Rectal smooth muscle tissue (tissue), 1 donor: ENCODE measurements around the gene KCNT2.
A peak's percentile ranks its signal among the peaks of the same experiment; 100 is the strongest.

Experiments
- H3K27ac ChIP-seq: one replicate; pipeline ENCODE4 v1.7.0; 2013; ENCODE audit warnings: low read depth, low read length, inconsistent platforms
- H3K27me3 ChIP-seq: one replicate; pipeline ENCODE4 v1.7.0; 2013; ENCODE audit warnings: low read length; ENCODE audit not compliant: control insufficient read depth, insufficient read depth
- H3K36me3 ChIP-seq: one replicate; pipeline ENCODE4 v1.7.0; 2013; ENCODE audit warnings: low read length; ENCODE audit not compliant: control insufficient read depth, insufficient read depth
- H3K4me1 ChIP-seq: one replicate; pipeline ENCODE4 v1.7.0; 2013; ENCODE audit warnings: low read length; ENCODE audit not compliant: control insufficient read depth, insufficient read depth
- H3K4me3 ChIP-seq: one replicate; pipeline ENCODE4 v1.7.0; 2013; ENCODE audit warnings: low read length
- H3K9ac ChIP-seq: one replicate; pipeline ENCODE4 v1.7.0; 2013; ENCODE audit warnings: low read length

The KCNT2 gene

DNA sequence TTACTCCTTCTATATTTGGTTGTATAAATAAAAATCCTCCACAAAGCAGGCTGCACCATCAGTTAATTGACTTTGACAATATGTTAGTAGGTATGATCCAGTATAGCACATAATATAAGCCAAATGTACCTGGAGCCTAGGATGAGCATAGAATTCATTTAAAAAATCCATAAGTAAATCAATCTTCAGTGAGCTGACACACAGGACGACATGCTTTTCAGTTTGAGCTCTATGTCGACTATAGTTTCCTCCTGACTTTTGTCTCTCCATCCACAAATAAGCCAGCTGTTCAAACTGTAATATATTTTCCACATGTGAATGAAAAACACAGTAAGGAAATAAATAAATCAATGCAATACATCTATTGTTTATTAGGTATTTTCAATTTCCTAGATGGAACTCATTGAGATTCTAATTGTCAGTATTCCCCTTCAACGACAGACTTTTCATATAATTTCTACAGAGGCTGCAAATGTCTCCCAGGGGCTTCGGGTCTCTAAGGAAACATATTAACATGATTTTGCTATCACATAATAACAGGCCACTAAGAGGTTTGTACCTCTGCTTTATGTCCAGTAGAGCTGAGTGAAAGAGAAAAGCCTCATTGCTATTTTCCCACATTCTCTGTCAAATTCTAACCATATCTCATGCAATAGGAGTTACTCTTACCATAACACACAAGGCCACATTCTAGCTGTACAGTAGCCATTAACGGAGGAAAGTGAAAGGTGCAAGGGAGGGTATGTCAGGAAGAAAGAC is 180.1 kb downstream of the KCNT2 start:
- no peaks in the 10 kb centered on the region for H3K36me3 ChIP-seq
- no peak overlapping the region for H3K27ac ChIP-seq
- no peaks in the 10 kb centered on the region for H3K4me1 ChIP-seq
- H3K4me3 ChIP-seq = no peak overlapping the region
- no peak overlapping the region for H3K9ac ChIP-seq
- H3K27me3 ChIP-seq = no peaks in the 10 kb centered on the region

DNA sequence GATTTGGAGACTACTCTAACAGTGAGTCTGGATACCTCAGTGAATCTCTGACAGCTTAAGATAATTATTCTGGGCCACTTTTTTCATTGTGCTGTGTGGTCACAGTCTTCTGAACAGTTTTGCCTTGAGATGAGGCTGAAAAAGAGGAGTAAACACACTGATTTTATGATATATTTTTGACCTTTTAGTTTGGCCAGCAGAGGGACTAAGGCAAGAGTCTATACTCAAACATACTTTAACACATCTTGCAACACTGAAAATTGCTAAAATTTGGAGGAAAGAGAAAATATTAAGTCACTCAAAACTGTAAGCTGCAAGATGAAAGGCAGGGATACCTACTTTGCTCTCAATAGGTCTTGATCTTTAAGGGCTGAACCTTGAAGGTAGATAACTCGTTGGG is 182.7 kb downstream of the KCNT2 start:
- no peak overlapping the region for H3K27ac ChIP-seq
- no peak overlapping the region for H3K9ac ChIP-seq

DNA sequence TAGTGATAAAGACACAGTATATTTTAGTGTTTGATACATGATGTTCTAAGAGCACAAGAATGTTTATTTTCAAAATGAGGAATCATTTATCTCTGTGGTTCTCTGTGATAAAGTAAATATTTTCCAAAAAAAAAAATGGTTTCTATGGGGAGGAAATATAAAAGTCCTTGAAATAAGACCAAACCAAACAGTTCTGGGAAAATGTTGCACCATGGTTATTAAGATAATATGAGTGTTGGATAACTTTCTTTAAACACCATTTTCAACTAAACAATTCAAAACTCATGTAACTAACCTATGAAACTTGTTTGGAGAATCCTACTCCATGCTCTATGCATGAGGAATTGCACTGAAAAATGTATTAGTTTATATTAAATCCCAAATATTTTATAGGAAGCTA is 184.6 kb downstream of the KCNT2 start:
- Histone ChIP-seq H3K36me3 (no peaks in the 10 kb centered on the region), H3K9ac (no peak overlapping the region), H3K27ac (no peak overlapping the region), H3K4me3 (no peak overlapping the region), H3K4me1 (no peaks in the 10 kb centered on the region), H3K27me3 (no peaks in the 10 kb centered on the region)

More for the DNA sequence above, 182.7 kb downstream of the KCNT2 start:
- H3K4me3 ChIP-seq = no peak overlapping the region
- H3K4me1 ChIP-seq = no peaks in the 10 kb centered on the region
- no peaks in the 10 kb centered on the region for H3K27me3 ChIP-seq
- H3K36me3 ChIP-seq = no peaks in the 10 kb centered on the region

DNA sequence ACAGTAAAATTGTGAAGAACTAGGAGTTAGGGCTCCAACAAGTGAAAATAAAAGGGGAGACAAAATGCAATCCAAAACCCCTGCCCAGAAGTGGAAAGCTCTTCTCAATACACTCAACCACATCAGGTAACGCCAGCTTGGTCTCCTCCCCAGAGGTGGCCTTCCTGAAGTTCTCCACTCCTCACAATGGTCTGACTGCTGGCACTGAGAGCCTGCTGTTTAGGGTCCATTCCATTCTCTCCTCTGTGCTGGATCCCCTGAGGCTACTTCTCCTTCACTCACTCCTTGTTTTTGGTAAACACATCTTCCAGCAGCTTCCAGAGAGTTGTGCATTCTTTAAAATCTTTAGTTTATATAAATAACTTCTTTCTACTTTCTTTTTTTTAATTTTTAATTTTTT is 189.5 kb downstream of the KCNT2 start:
- H3K4me3 ChIP-seq = no peak overlapping the region
- H3K4me1 ChIP-seq = no peaks in the 10 kb centered on the region
- H3K27me3 ChIP-seq = no peaks in the 10 kb centered on the region
- no peak overlapping the region for H3K9ac ChIP-seq
- no peaks in the 10 kb centered on the region for H3K36me3 ChIP-seq
- no peak overlapping the region for H3K27ac ChIP-seq

DNA sequence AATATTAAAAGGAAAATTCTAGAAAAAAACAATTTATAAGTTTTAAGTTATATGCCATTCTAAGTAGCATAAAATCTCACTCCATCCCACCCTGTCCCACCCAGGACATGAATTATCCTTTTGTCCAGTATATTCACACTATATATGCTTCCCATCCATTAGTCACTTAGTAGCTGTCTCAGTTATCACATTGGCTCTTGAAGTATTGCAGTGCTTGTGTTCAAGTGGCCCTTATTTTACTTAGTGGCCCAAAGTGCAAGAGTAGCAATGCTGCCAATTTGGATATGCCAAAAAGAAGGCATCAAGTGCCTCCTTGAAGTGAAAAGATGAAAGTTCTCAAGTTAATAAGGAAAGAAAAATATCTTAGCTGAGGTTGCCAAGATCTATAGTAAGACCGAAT is 192.3 kb downstream of the KCNT2 start:
- Histone ChIP-seq H3K9ac (no peak overlapping the region), H3K4me1 (no peaks in the 10 kb centered on the region), H3K27me3 (no peaks in the 10 kb centered on the region), H3K4me3 (no peak overlapping the region), H3K36me3 (no peaks in the 10 kb centered on the region), H3K27ac (no peak overlapping the region)

DNA sequence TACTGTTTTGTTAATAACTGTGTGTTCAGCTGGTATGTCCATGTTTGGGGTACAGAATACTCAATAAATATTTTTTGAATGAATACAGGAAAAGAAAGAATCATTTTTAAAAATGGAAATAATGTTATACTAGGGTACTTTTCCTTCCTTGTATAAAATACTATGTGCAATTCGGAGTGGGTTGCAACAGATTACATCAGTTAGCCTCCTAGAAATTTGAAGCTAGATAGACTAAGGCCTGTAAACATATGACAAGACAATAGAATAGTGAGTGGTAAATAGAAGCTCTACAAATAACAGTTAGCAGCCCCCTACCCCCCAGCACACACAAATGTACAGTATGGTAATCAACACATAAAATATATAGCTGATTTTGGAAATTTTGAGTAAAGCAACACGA is 195.9 kb downstream of the KCNT2 start:
- Histone ChIP-seq H3K9ac (no peak overlapping the region), H3K27ac (no peak overlapping the region), H3K36me3 (no peaks in the 10 kb centered on the region)

DNA sequence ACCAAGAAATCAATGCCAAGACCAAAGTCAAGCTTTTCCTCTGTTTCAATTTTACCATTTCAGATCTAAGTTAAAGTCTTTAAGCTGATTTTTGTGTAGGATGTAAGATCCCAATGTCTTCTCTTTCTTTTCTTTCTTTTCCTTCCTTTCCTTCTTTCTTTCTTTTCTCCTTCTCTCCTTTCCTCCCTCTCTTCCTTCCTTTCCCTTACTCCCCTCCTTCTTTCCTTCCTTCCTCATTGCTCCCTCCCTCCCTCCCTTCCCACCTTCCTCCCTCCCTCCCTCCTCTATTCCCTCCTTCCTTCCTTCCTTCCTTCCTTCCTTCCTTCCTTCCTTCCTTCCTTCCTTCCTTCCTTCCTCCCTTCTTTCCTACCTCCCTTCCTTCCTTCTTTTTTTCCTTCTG is 197.5 kb downstream of the KCNT2 start:
- Histone ChIP-seq H3K4me3 (no peak overlapping the region), H3K4me1 (peaks cover 4% of the 10 kb centered on the region), H3K36me3 (no peaks in the 10 kb centered on the region), H3K27ac (no peak overlapping the region), H3K27me3 (no peaks in the 10 kb centered on the region), H3K9ac (no peak overlapping the region)

More for the DNA sequence above, 195.9 kb downstream of the KCNT2 start:
- Histone ChIP-seq H3K4me1 (peaks cover 4% of the 10 kb centered on the region), H3K4me3 (no peak overlapping the region), H3K27me3 (no peaks in the 10 kb centered on the region)

DNA sequence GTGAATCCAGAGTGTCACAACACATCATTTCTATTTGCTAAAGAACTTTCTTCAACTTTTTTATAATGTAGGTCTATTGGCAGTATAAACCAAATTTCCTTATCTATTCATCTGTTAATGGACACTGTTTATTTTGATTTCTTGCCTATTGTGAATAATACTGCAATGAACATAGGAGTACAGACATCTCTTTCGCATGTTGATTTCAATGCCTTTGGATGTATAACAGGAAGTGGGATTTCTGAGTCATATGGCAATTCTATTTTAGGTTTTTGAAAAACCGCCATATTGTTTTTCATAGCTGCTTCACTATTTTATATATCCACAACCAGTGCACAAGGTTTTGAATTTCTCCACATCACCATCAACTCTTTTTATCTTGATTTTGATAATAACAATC is 198.7 kb downstream of the KCNT2 start:
- no peak overlapping the region for H3K27ac ChIP-seq
- no peak overlapping the region for H3K9ac ChIP-seq
- no peaks in the 10 kb centered on the region for H3K27me3 ChIP-seq
- no peak overlapping the region for H3K4me3 ChIP-seq
- peaks cover 4% of the 10 kb centered on the region for H3K4me1 ChIP-seq
- H3K36me3 ChIP-seq = no peaks in the 10 kb centered on the region

DNA sequence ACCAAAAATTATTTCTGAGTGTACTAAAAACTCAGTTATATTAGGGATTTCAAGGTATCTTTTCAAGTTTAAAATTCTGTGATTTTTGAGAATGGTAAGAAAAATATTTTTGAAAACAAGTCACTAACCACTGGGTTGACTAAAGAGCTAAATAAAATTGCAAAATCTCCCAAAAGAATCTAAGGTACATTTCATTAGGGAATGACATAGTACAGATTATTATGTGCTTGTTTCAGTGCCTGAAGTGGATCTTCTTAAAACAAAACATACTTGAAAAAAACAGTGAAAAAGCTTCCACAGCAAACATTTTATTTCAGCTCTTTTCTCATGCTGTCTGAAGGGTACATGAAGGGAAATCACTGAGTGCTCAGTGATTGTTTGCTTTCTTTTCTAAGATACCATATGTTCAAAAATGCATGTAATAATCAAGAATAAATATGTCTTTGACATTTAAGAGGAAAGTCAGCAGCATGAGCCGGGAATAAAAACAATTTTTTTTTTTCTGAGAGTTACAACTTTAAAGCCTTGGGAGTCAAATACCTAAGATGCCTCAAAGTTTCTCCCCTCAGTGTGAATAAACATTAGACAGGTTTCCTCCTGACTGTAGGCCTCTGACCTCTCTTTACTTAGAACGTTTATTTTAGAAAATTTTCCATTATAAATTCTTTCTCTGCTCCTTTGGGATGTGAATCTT is 200.7 kb downstream of the KCNT2 start:
- Histone ChIP-seq H3K27ac (peak overlapping the region; percentile 43), H3K36me3 (no peaks in the 10 kb centered on the region), H3K4me1 (peaks cover 4% of the 10 kb centered on the region), H3K4me3 (no peak overlapping the region), H3K9ac (no peak overlapping the region), H3K27me3 (no peaks in the 10 kb centered on the region)

DNA sequence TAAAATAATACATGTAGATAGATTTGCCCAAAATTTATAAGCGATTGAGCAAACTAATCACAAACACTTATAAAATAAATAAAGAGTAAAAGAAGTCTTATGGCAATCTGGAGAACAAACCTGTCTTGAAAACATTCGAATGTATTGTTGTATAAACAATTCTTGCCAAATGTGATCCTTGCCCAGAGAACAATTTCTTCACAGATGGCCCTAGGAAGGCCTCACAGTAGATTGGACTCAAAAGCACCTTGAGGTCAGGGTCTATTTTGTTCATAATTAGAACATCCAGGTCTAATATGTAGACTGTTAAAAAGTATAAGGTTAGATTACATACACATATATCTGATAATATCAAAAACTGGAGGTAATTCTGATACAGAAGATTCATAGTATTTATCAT is 202.4 kb downstream of the KCNT2 start:
- no peak overlapping the region for H3K9ac ChIP-seq
- H3K27ac ChIP-seq = no peak overlapping the region
- H3K4me3 ChIP-seq = no peak overlapping the region
- no peaks in the 10 kb centered on the region for H3K36me3 ChIP-seq
- no peaks in the 10 kb centered on the region for H3K27me3 ChIP-seq
- peaks cover 4% of the 10 kb centered on the region for H3K4me1 ChIP-seq

DNA sequence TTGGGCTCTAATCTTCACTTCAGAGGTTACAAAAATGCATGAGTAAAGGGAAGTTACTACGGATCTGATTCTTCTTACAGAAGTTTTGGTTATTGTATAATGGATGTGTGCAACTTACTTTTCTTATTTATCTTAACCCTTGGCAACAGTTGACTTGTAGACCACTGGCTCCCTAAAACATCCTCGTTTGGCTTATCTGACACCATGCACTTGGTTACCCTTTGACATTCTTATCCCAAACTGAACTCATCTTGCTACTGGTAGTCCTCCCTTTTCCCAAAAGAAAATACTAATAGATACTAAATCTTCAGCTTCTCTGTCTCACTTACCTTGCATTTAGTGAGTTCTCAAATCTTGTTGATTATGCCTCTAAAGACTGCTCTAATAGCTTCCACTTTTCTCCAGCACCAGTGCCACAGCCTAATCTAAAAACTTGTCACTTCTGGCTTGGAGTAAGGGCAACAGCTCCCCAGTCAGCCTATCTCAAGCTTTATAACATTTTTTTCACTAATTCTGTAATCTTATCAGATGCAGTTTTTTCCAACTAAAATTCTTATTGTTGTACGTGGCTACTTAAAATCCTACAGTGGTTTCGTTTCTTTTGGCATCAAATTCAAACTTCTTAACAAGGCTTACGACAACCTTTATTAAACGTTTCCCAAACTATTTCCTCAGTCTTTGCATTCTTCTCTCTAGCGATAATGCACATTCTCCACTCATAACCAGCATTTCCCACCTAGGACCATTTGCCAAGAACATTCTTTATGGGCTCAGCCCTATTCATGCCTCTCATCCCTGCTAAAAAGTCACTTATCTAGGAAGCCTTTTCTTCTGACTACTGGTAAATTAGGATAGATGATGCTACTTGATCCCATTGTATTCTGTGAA is 204.2 kb downstream of the KCNT2 start:
- H3K27ac ChIP-seq = no peak overlapping the region

DNA sequence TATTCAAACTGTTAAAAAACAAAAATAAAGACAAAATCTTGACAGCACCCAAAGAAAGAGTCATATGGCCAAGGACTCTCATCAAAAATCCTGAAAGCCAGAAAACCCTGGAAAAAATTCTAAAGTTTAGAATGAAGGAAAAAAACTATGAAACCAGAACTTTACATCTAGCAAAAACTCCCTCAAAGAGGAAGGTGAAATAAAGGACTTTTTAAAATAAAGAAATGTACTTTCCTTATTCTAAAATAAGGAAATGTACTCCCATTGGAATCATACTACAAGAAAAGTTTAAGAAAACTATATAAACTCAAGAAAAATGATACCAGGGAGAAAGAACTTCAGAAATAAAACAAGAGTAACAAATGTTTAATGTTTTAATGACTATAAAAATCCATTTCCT is 206.3 kb downstream of the KCNT2 start:
- Histone ChIP-seq H3K27me3 (no peaks in the 10 kb centered on the region), H3K27ac (no peak overlapping the region), H3K36me3 (no peaks in the 10 kb centered on the region), H3K4me1 (no peaks in the 10 kb centered on the region), H3K9ac (no peak overlapping the region), H3K4me3 (no peak overlapping the region)

More for the DNA sequence above, 204.2 kb downstream of the KCNT2 start:
- Histone ChIP-seq H3K27me3 (no peaks in the 10 kb centered on the region), H3K36me3 (no peaks in the 10 kb centered on the region), H3K4me1 (peaks cover 4% of the 10 kb centered on the region), H3K4me3 (no peak overlapping the region), H3K9ac (no peak overlapping the region)
